AG09309 (cell line): ENCODE measurements around the gene KCTD5.

ENCODE experiments used
- DNase-seq: peaks from one replicate; pipeline ENCODE4 v3.0.0-alpha.2; 2010; ENCODE audit warnings: low read depth
- H3K4me3 ChIP-seq: 2 replicates; pipeline ENCODE4 v1.5.1; 2011; ENCODE audit warnings: mild to moderate bottlenecking, low read depth, low read length, moderate library complexity; ENCODE audit not compliant: control insufficient read depth
- TF ChIP-seq, protein P1 (sequence below): IDR thresholded peaks from 2 replicates; pipeline ENCODE4 v1.5.1; 2011; ENCODE audit warnings: mild to moderate bottlenecking, low read depth, low read length, inconsistent platforms; ENCODE audit not compliant: insufficient read depth, control insufficient read depth; ENCODE audit errors: missing control alignments

KCTD5 gene

DNA sequence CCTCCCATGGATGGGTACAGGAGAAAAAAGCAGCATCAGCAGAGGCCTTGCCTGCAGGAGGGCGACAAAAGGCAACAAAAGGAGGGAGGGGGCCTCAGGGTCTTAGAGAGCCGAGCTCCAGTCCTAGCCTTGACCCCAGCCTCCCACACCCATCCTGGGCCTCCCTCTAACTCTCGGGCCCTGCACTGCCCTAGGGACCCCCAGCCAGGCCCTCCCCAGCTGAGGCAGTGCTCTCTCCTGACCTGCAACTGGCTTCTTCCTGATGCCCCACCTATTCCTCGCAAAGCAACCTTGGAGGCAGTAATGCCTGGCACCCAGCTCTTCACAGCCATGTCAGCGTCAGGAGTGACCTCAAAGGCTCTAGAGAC, 54.9 kb downstream of the KCTD5 start:
- no peak overlapping the region for H3K4me3 ChIP-seq
- TF ChIP-seq, protein P1, sequence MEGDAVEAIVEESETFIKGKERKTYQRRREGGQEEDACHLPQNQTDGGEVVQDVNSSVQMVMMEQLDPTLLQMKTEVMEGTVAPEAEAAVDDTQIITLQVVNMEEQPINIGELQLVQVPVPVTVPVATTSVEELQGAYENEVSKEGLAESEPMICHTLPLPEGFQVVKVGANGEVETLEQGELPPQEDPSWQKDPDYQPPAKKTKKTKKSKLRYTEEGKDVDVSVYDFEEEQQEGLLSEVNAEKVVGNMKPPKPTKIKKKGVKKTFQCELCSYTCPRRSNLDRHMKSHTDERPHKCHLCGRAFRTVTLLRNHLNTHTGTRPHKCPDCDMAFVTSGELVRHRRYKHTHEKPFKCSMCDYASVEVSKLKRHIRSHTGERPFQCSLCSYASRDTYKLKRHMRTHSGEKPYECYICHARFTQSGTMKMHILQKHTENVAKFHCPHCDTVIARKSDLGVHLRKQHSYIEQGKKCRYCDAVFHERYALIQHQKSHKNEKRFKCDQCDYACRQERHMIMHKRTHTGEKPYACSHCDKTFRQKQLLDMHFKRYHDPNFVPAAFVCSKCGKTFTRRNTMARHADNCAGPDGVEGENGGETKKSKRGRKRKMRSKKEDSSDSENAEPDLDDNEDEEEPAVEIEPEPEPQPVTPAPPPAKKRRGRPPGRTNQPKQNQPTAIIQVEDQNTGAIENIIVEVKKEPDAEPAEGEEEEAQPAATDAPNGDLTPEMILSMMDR, result no peak

DNA sequence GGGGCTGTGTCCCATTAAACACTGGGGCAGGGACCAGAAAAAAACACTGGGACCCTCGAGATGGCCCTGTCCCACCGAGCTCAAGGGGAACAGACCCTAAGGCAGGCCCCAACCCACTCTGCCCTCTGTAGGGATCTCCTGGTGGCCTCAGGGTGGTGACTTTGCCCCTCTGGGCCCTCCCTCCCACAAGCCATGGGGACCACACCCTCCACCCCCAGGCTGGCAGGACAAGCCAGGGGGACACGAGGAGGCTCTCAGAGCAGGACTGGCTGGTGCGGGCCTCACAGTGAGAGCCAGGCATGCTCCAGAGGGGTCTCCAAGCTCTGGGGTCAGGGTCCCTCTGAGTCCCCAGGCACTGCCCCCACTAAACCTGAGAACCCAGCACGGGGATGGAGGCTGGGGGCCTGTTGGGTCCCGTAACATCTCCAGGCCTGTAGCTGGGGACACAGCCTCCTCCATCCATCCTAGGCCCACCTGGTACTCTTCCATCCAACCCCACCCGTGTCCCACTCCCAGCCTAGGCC, 55.6 kb downstream of the KCTD5 start:
- TF ChIP-seq, protein P1, result no peak
- no peak overlapping the region for H3K4me3 ChIP-seq
- no peak for DNase-seq

More for the DNA sequence above, 54.9 kb downstream of the KCTD5 start:
- no peak for DNase-seq

DNA sequence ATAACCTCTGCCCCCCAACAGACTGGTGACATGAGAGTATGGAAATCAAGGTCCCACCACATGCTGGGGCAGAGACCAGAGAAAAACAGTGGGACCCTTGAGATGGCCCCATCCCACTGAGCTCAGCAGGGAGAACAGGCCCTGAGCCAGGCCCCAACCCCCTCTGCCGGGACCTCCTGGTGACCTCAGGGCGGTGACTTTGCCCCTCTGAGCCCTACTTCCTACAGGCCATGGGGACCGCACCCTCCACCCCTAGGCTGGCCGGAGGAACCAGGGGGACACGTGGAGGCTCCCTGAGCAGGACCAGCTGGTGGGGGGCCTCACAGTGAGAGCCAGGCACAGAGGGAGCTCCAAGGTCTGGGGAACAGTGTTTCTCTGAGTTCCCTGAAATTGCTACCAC, 56.3 kb downstream of the KCTD5 start:
- H3K4me3 ChIP-seq, result no peak overlapping the region
- TF ChIP-seq, protein P1, result no peak
- DNase-seq, result no peak

DNA sequence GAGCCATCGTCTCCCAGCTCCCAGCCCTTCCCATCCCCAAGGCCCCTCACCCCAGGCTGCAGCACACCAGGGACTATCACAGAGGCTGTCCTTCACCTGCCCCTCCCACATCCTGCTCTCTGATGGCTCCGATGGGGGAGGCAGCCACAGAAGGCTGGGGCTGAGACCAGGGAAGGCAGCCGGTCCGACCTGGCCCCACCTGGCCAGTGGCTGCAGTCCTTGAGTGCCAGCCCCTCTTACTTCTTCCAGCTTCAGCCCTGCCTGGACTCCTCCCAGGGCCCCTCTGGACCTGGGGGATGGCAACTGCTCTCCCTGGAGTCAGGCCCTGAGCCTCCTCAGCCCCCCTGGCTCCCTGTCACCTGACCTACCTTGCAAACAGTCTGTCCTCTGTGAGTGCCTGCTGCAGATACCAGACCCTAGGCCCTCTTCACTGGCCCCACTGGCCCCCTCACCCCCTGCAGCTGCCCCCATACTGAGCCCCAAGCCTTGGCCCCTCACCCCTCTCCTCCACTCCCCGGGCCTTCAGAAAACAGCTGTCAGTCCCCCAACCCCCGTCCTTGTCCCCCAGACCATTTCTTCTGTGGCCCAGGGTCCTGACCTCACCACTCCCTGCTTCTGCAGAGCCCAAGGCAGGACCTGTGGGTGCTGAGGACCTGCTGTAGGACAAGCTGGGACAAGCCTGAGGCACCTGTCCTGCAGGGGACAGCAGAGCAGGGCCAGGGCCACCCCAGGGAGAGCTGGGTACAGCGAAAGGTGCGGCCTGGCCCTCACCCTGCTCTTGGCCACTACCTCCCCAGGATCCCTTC, 57.5 kb downstream of the KCTD5 start:
- no peak overlapping the region for H3K4me3 ChIP-seq
- TF ChIP-seq, protein P1, result no peak
- DNase-seq, result no peak

DNA sequence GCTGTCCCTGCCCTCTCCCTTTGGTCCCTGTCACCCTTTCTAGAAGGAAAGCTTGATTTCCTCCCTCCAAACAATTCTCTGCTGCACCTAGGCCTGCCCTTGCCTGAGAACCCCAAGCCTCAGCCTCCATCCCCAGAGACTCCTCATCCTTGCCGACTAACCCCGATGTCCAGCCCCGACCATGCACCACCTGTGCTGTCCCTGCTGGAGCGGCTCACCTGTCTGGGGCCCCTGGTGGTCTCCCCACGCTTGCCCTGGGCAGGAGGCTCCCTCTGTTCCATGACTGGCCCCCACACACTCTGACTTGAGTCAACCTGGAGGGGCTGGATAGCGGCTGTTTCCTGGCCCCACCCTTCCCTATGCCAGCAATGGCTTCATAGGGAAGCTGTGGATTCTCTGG, 58.2 kb downstream of the KCTD5 start:
- H3K4me3 ChIP-seq, result no peak overlapping the region
- TF ChIP-seq, protein P1, result no peak
- no peak for DNase-seq

DNA sequence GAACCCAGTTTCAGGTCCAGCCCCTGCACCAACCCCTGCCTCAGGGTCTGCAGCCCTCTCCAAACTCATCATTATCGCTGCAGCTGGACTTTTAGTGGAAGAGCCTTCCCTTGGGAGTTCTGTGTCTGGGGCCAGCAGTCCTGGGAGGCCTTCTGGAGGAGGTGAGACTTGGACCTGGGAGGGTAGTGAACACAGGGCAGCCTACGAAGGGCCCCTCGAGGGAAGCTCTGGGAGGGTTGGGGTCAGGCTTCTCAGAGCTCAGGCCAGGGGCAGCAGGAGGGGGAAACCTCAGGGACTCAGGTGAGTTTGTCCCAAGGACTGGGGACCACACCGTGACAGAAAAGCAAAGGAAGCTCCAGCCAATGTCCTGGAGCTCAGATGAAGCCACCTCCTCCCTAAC, 58.8 kb downstream of the KCTD5 start:
- no peak for DNase-seq
- TF ChIP-seq, protein P1, result no peak
- no peak overlapping the region for H3K4me3 ChIP-seq
